Measurements from ENCODE around the gene MUS81. TPM values are rescaled to one million over a fixed set of nuclear protein-coding genes. Genes with fewer than 3 reads are reported as not detected.

The MUS81 gene, protein sequence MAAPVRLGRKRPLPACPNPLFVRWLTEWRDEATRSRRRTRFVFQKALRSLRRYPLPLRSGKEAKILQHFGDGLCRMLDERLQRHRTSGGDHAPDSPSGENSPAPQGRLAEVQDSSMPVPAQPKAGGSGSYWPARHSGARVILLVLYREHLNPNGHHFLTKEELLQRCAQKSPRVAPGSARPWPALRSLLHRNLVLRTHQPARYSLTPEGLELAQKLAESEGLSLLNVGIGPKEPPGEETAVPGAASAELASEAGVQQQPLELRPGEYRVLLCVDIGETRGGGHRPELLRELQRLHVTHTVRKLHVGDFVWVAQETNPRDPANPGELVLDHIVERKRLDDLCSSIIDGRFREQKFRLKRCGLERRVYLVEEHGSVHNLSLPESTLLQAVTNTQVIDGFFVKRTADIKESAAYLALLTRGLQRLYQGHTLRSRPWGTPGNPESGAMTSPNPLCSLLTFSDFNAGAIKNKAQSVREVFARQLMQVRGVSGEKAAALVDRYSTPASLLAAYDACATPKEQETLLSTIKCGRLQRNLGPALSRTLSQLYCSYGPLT
- 25.0 to 36.6 TPM (median 33.2 TPM) in 5 replicates for total RNA-seq (2022; extraction: Qiagen RNA extraction; ENCODE audit: low read depth)

DNA sequence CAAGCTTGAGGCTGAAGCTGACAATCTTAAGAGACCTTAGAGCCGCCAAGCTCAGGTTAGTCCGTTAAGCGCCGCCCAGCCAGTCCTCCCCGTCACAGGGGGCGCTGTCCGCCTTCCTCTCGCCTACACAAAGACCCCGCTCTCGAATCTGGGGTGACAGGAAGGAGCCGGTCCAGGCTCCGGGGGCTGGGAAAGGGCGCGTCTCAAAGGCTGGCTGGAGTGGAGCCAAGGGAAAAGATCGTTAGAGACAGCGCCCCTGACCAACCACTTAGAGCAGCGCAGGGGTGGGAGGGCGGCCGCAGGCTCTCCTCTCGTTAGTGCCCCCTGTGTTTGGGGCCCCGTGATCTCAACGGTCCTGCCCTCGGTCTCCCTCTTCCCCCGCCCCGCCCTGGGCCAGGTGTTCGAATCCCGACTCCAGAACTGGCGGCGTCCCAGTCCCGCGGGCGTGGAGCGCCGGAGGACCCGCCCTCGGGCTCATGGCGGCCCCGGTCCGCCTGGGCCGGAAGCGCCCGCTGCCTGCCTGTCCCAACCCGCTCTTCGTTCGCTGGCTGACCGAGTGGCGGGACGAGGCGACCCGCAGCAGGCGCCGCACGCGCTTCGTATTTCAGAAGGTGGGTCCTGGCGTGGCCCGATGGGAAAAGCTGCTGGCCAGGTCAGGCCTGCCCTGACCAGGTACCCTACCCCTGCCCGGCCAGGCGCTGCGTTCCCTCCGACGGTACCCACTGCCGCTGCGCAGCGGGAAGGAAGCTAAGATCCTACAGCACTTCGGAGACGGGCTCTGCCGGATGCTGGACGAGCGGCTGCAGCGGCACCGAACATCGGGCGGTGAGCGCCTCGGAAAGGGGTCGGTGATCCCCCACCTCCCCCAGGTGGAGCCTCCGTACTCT is at the start of gene MUS81:
MUS81 (plus strand) TSS at position 156 of the 887 bp plus-strand sequence; CDS start at position 477, 321 bp downstream.

GRCh38 chr11:65833297-65834030 is 26.8 kb upstream of the MUS81 start, which contains the start of gene SNX32:
Gene SNX32 (plus strand): TSS chr11:65833963. CDS start chr11:65834066, 103 bp downstream.

DNA sequence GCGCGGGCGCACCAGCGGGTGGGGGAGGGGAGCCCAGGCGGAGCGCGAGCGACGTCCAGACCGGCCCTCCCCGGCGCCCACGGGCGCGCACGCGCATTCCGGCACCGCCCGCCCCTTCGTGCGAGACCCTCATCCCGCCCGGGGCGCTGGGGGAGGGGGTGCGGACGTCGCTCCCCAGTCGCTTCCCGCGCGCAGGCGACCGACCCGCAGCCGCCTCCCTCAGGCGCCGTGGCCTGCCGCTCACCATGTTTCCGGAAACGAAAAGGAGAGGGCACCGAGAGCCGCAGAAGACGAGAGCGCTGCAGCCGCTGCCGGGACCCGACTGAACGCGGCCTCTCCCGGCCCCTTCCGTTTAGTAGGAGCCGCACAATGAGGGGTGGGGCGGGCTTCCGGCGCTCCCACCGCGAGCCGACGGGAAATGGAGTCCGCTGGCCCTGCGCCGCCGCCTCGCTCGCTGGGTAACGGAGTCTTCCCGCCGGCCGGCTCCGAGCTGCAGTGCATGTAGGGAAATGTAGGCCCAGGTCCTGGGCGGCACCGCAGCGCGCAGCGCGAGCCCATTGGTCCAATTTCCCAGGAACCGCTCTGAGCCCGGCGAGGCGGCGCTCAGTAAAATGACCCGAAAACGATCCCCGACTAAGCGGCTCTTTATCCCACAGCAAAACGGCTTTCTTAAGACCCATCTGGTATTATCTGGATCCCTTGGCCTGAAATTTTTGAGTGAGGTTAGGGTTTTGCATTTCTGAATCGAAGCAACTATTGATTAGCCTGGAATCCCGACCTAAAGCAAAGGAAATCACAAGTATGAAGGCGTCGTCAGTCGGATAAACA is 2.2 kb upstream of the MUS81 start, which contains the start of gene CFL1:
CFL1 (minus strand) TSS at position 328 of the 828 bp plus-strand sequence; CDS start at position 247, 81 bp downstream.

DNA sequence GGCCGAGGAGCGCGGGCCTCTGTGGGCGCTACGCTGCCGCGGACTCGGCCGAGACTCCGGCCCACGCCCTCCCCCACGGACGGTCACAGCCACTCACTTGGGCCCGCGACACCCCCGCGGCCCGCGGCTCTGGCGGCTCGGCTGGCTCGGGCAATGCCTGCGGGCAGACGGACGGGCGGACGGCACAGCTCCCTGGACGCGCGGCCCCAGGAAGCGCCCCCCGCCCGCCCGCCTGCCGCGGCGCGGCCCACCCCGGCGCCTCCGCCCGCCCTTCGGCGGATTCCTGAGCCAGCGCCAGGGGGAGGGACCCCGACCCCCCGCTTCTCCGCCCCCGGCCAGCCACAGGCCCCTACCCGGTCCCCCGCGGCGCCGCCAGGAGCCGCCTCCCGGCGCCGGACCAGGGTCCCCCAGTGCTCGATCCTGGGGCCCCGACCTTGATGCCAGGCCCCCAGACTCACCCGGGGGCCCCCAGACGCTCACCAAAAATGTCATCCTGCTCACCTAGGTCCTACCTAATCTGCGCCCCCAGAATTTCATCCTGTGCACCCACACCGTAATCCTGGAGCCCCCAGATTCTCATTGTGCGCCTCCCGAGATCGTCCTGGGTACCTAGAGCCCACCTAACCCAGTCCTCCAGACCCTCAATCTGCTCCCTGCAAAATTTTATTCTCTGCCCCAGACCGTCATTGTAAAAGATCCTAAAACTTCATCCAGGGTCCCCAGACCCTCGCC is 12.5 kb downstream of the MUS81 start, which contains the start of gene EFEMP2:
EFEMP2 (minus strand) TSS at position 215 of the 732 bp plus-strand sequence. CDS start 446 bp downstream, outside the sequence.

GRCh38 chr11:65879617-65880016 is 19.4 kb downstream of the MUS81 start, which contains the start of gene CTSW:
Gene CTSW (plus strand): TSS chr11:65879837. CDS start chr11:65879855, 18 bp downstream.

GRCh38 chr11:65888163-65888814 is 28.1 kb downstream of the MUS81 start, which contains the start of gene FIBP:
Gene FIBP (minus strand): TSS chr11:65888471. CDS start chr11:65888418, 53 bp downstream.

DNA sequence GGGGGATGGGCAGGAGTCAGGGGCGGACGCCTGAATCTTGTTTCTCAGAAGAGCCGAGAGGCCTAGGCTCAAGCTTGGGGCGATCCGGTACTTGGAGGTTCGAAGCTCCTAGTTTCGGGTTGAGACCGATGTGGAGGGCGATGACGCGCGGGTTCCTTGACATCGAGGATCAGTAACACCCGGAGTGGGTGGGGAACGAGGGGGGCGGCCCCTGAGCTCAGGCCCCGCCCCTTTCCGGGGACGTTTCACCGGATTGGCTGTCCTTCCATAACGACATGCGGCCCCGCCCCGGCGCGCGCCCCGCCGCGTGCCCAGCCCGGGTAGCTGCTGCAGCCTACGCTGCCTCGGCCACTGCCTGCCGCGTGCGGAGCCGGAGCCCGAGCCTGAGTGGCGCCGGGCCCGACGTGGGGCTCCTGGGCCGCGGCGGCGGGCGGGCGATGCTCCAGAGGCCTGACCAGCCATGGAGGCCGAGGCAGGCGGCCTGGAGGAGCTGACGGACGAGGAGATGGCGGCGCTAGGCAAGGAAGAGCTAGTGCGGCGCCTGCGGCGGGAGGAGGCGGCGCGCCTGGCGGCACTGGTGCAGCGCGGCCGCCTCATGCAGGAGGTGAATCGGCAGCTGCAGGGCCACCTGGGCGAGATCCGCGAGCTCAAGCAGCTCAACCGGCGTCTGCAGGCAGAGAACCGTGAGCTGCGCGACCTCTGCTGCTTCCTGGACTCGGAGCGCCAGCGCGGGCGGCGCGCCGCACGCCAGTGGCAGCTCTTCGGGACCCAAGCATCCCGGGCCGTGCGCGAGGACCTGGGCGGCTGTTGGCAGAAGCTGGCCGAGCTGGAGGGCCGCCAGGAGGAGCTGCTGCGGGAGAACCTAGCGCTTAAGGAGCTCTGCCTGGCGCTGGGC is 30.3 kb downstream of the MUS81 start, which contains the start of gene CCDC85B:
CCDC85B (plus strand) TSS at position 350 of the 895 bp plus-strand sequence; CDS start at position 461, 111 bp downstream.

GRCh38 chr11:65900125-65900898 is 40.1 kb downstream of the MUS81 start, which contains the start of gene FOSL1:
Gene FOSL1 (minus strand): TSS chr11:65900388. CDS start chr11:65900339, 49 bp downstream.

Other genes starting within 250 kb of the MUS81 start
- gene MAP3K11, start 246.2 kb upstream of the MUS81 start, total RNA-seq (2022; extraction: Qiagen RNA extraction; ENCODE audit: low read depth): 36.8 to 60.0 TPM (median 53.5 TPM) in 5 replicates
- 28.5 to 41.2 TPM (median 36.9 TPM) in 5 replicates for gene PCNX3, start 244.7 kb upstream of the MUS81 start, total RNA-seq (2022; extraction: Qiagen RNA extraction; ENCODE audit: low read depth)
- 8.2 to 22.4 TPM (median 21.4 TPM) in 5 replicates for gene SIPA1, start 222.3 kb upstream of the MUS81 start, total RNA-seq (2022; extraction: Qiagen RNA extraction; ENCODE audit: low read depth)
- gene RELA, start 197.5 kb upstream of the MUS81 start, total RNA-seq (2022; extraction: Qiagen RNA extraction; ENCODE audit: low read depth): 66.9 to 84.3 TPM (median 79.5 TPM) in 5 replicates
- 38.5 to 51.3 TPM (median 50.2 TPM) in 5 replicates for gene KAT5, start 148.2 kb upstream of the MUS81 start, total RNA-seq (2022; extraction: Qiagen RNA extraction; ENCODE audit: low read depth)
- 32.5 to 54.6 TPM (median 48.4 TPM) in 5 replicates for gene RNASEH2C, start 139.6 kb upstream of the MUS81 start, total RNA-seq (2022; extraction: Qiagen RNA extraction; ENCODE audit: low read depth)
- gene AP5B1, start 79.5 kb upstream of the MUS81 start, total RNA-seq (2022; extraction: Qiagen RNA extraction; ENCODE audit: low read depth): 8.6 to 13.0 TPM (median 11.2 TPM) in 5 replicates
- 0.02 to 0.08 TPM (median 0.06 TPM) in 3 of 5 replicates, not detected in the others for gene OVOL1, start 73.4 kb upstream of the MUS81 start, total RNA-seq (2022; extraction: Qiagen RNA extraction; ENCODE audit: low read depth)
- gene SNX32, start 26.5 kb upstream of the MUS81 start, total RNA-seq (2022; extraction: Qiagen RNA extraction; ENCODE audit: low read depth): 0.05 to 0.19 TPM (median 0.07 TPM) in 4 of 5 replicates, not detected in the other
- 1,786 to 2,400 TPM (median 2,293 TPM) in 5 replicates for gene CFL1, start 2.3 kb upstream of the MUS81 start, total RNA-seq (2022; extraction: Qiagen RNA extraction; ENCODE audit: low read depth)
- gene EFEMP2, start 12.4 kb downstream of the MUS81 start, total RNA-seq (2022; extraction: Qiagen RNA extraction; ENCODE audit: low read depth): 0.71 to 1.1 TPM (median 0.85 TPM) in 5 replicates
- gene CTSW, start 19.4 kb downstream of the MUS81 start, total RNA-seq (2022; extraction: Qiagen RNA extraction; ENCODE audit: low read depth): 0.10 TPM in 1 of 5 replicates, not detected in the others
- 71.9 to 92.3 TPM (median 85.6 TPM) in 5 replicates for gene FIBP, start 28.0 kb downstream of the MUS81 start, total RNA-seq (2022; extraction: Qiagen RNA extraction; ENCODE audit: low read depth)
- gene CCDC85B, start 30.2 kb downstream of the MUS81 start, total RNA-seq (2022; extraction: Qiagen RNA extraction; ENCODE audit: low read depth): 27.2 to 52.3 TPM (median 48.0 TPM) in 5 replicates
- gene FOSL1, start 40.0 kb downstream of the MUS81 start, total RNA-seq (2022; extraction: Qiagen RNA extraction; ENCODE audit: low read depth): 165 to 273 TPM (median 211 TPM) in 5 replicates
- gene C11orf68, start 58.6 kb downstream of the MUS81 start, total RNA-seq (2022; extraction: Qiagen RNA extraction; ENCODE audit: low read depth): 45.7 to 71.2 TPM (median 65.8 TPM) in 5 replicates
- 191 to 310 TPM (median 242 TPM) in 5 replicates for gene DRAP1, start 59.0 kb downstream of the MUS81 start, total RNA-seq (2022; extraction: Qiagen RNA extraction; ENCODE audit: low read depth)
- gene TSGA10IP, start 85.0 kb downstream of the MUS81 start, total RNA-seq (2022; extraction: Qiagen RNA extraction; ENCODE audit: low read depth): not detected in 5 replicates
- gene SART1, start 101.3 kb downstream of the MUS81 start, total RNA-seq (2022; extraction: Qiagen RNA extraction; ENCODE audit: low read depth): 50.0 to 74.0 TPM (median 63.2 TPM) in 5 replicates
- gene EIF1AD, start 141.7 kb downstream of the MUS81 start, total RNA-seq (2022; extraction: Qiagen RNA extraction; ENCODE audit: low read depth): 37.6 to 53.5 TPM (median 39.8 TPM) in 5 replicates
- gene BANF1, start 142.1 kb downstream of the MUS81 start, total RNA-seq (2022; extraction: Qiagen RNA extraction; ENCODE audit: low read depth): 373 to 502 TPM (median 480 TPM) in 5 replicates
- gene CST6, start 151.6 kb downstream of the MUS81 start, total RNA-seq (2022; extraction: Qiagen RNA extraction; ENCODE audit: low read depth): not detected in 5 replicates
- 1.2 to 2.0 TPM (median 1.3 TPM) in 5 replicates for gene CATSPER1, start 166.0 kb downstream of the MUS81 start, total RNA-seq (2022; extraction: Qiagen RNA extraction; ENCODE audit: low read depth)
- gene GAL3ST3, start 188.7 kb downstream of the MUS81 start, total RNA-seq (2022; extraction: Qiagen RNA extraction; ENCODE audit: low read depth): not detected in 5 replicates
- gene SF3B2, start 191.9 kb downstream of the MUS81 start, total RNA-seq (2022; extraction: Qiagen RNA extraction; ENCODE audit: low read depth): 170 to 182 TPM (median 175 TPM) in 5 replicates
- gene PACS1, start 209.8 kb downstream of the MUS81 start, total RNA-seq (2022; extraction: Qiagen RNA extraction; ENCODE audit: low read depth): 45.0 to 72.8 TPM (median 63.4 TPM) in 5 replicates